Urothelium cell line (cell line): ENCODE results near the gene SLIT2.

Source experiments
- DNase-seq: peaks from one replicate; pipeline ENCODE4 v3.0.0; 2011; ENCODE audit warnings: low spot score, mixed read lengths
- FAIRE-seq: peaks from 2 replicates; lab custom pipeline; 2011; peaks lifted over from hg19 to GRCh38; lab: Jason Lieb, UNC

SLIT2 gene

GRCh38 chr4:20298455-20298854, 46.8 kb downstream of the SLIT2 start:
- FAIRE-seq: no peak
- no peak for DNase-seq

DNA sequence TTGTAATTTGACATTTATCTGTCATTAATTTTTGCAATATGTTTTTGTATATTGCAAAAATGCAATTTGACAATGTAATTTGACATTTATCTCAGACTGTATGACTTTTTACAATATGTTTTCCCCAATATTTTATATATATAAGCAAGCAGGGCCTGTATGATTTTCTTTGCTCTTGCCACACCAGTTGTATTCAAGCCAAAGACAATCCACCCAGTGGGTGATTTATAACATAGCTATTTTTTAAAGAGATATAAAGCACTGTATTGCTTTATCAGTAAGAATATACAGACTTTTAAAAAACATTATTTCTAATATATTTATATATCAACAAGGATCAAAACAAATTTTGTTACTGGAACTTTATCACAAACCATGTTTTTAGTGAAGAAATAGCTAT, 47.3 kb downstream of the SLIT2 start:
- FAIRE-seq (no peak), DNase-seq (no peak)

GRCh38 chr4:20299515-20299914, 47.8 kb downstream of the SLIT2 start:
- FAIRE-seq (no peak), DNase-seq (peak; percentile 9)

- no peak for FAIRE-seq
- DNase-seq: no peak
Measured at GRCh38 chr4:20301161-20301560, 49.5 kb downstream of the SLIT2 start.
